Activated CD4-positive, alpha-beta T cell treated with anti-CD3 and anti-CD28 coated beads for 36 hours (primary cell): ENCODE measurements around the gene DTX3. TPM values are rescaled to one million over a fixed set of nuclear protein-coding genes. Genes with fewer than 3 reads are reported as not detected.
"Not testable (repeated sequence)": the region's sequence is repeated elsewhere in the genome, so short reads cannot be mapped to it uniquely, and the experiment has no call there.

Source experiments
- ATAC-seq: fragments of 200-7000 bp; cut with Tn5 transposase; one replicate; pipeline ENCODE4 v1.10.0; 2021; ENCODE audit warnings: mild to moderate bottlenecking, moderate library complexity
- CTCF ChIA-PET: fragments of 350-600 bp; sonication (Branson Sonifier 250); formaldehyde crosslinking; loops from one replicate; lab custom pipeline; 2021; ENCODE audit warnings: antibody characterized with exemption; lab: Charles Lee
- POLR2A ChIA-PET: fragments of 350-600 bp; sonication (Branson Sonifier 250); formaldehyde crosslinking; loops from one replicate; lab custom pipeline; 2021; ENCODE audit warnings: antibody characterized with exemption, inconsistent platforms; lab: Charles Lee
- DNase-seq: peaks from one replicate; pipeline ENCODE4 v3.0.0-alpha.2; 2020
- H3K27ac Mint-ChIP-seq: one replicate; pipeline ENCODE4 v1.8.0; 2021; ENCODE audit warnings: mixed read lengths
- H3K27me3 Mint-ChIP-seq: one replicate; pipeline ENCODE4 v1.8.0; 2021; ENCODE audit warnings: mixed read lengths
- H3K36me3 Mint-ChIP-seq: one replicate; pipeline ENCODE4 v1.8.0; 2021; ENCODE audit warnings: low read depth, mixed read lengths
- H3K4me1 Mint-ChIP-seq: one replicate; pipeline ENCODE4 v1.8.0; 2021; ENCODE audit warnings: mixed read lengths
- H3K4me3 Mint-ChIP-seq: one replicate; pipeline ENCODE4 v1.8.0; 2021; ENCODE audit warnings: mild to moderate bottlenecking, moderate library complexity, mixed read lengths
- H3K9me3 Mint-ChIP-seq: one replicate; pipeline ENCODE4 v1.8.0; 2021; ENCODE audit warnings: low read depth, mixed read lengths
- intact Hi-C, 2 experiments: fragments of 100-400 bp; cut with DNase I in 1 of 2; cut with micrococcal nuclease in 1 of 2; formaldehyde crosslinking; loops; one replicate each; pipeline versions ENCODE4 v1.14.2 to v1.15.1; 2022 to 2024; cut with DNase I, micrococcal nuclease
- total RNA-seq, 2 experiments: library from RNA; stranded (reverse); gene quantifications; one replicate each; pipeline ENCODE4 v1.2.3, GENCODE V29; 2021

The DTX3 gene
- total RNA-seq, 2 experiments from 2014 or later, result 16.7 to 17.0 TPM

GRCh38 chr12:57632958-57633840, 28.6 kb downstream of the DTX3 start, which contains the start of gene B4GALNT1:
Gene B4GALNT1, minus strand, starts transcription at chr12:57633201. Its CDS starts 1,069 bp downstream, at chr12:57632132.
- ChIA-PET POLR2A (no interaction called here), CTCF (interaction anchor here (0.6 to 2.0 kb wide), 15 partner anchors 10 to 132 kb away, joined by 3 to 9 read pairs (median 4); partner anchors contain the start of genes DCTN2, OS9 and PIP4K2C)
- ATAC-seq (peak; percentile 86), DNase-seq (peak; percentile 81)
- intact Hi-C loops, result loop anchor here (1.0 to 5.0 kb wide), 5 partner anchors 50 to 416 kb away; partner anchors contain the start of genes NXPH4 (in 1 of the 2) and OS9 (in 1 of the 2)
- peak within 1 kb of the TSS; percentile 54 for H3K4me3 Mint-ChIP-seq
- H3K4me1 Mint-ChIP-seq, result peaks cover 6% of the 10 kb centered on the region
- H3K27me3 Mint-ChIP-seq, result peaks cover 46% of the 10 kb centered on the region
- H3K27ac Mint-ChIP-seq, result no peak within 1 kb of the TSS
- no peaks in the 10 kb centered on the region for H3K36me3 Mint-ChIP-seq
- no peaks in the 10 kb centered on the region for H3K9me3 Mint-ChIP-seq

- intact Hi-C loops, H3K36me3 Mint-ChIP-seq, H3K9me3 Mint-ChIP-seq, H3K4me3 Mint-ChIP-seq, POLR2A ChIA-PET, ATAC-seq, H3K27ac Mint-ChIP-seq, DNase-seq, H3K4me1 Mint-ChIP-seq: not testable (repeated sequence)
- peaks cover 20% of the 10 kb centered on the region for H3K27me3 Mint-ChIP-seq
- CTCF ChIA-PET, result interaction anchor here (0.9 to 2.3 kb wide), 4 partner anchors 16 to 61 kb away, joined by 3 to 12 read pairs (median 7); no protein-coding TSS in a partner anchor
Observed at GRCh38 chr12:57636731-57637130, 32.1 kb downstream of the DTX3 start.

- POLR2A ChIA-PET, result no interaction called here
- ATAC-seq (no peak), DNase-seq (no peak)
- CTCF ChIA-PET, result interaction anchor here (1.0 to 2.3 kb wide), 5 partner anchors 9 to 55 kb away, joined by 3 to 12 read pairs (median 7); no protein-coding TSS in a partner anchor
- H3K9me3 Mint-ChIP-seq, result no peaks in the 10 kb centered on the region
- H3K27me3 Mint-ChIP-seq, result peaks cover 22% of the 10 kb centered on the region
- H3K27ac Mint-ChIP-seq, result no peak overlapping the region
- no peak overlapping the region for H3K4me3 Mint-ChIP-seq
- H3K4me1 Mint-ChIP-seq, result peaks cover 6% of the 10 kb centered on the region
- intact Hi-C loops, result no loop called here
- H3K36me3 Mint-ChIP-seq, result no peaks in the 10 kb centered on the region
Observed at GRCh38 chr12:57637364-57637763, 32.7 kb downstream of the DTX3 start.

- H3K4me3 Mint-ChIP-seq, result no peak overlapping the region
- CTCF ChIA-PET, result interaction anchor here (0.6 to 2.3 kb wide), 9 partner anchors 9 to 104 kb away, joined by 3 to 12 read pairs (median 4); no protein-coding TSS in a partner anchor
- intact Hi-C loops, result no loop called here
- DNase-seq, result no peak
- POLR2A ChIA-PET, result no interaction called here
- no peak overlapping the region for H3K27ac Mint-ChIP-seq
- H3K9me3 Mint-ChIP-seq, result no peaks in the 10 kb centered on the region
- H3K4me1 Mint-ChIP-seq, result peaks cover 5% of the 10 kb centered on the region
- H3K36me3 Mint-ChIP-seq, result no peaks in the 10 kb centered on the region
- no peak for ATAC-seq
- peaks cover 22% of the 10 kb centered on the region for H3K27me3 Mint-ChIP-seq
Observed at GRCh38 chr12:57638096-57638495, 33.5 kb downstream of the DTX3 start.

DNA sequence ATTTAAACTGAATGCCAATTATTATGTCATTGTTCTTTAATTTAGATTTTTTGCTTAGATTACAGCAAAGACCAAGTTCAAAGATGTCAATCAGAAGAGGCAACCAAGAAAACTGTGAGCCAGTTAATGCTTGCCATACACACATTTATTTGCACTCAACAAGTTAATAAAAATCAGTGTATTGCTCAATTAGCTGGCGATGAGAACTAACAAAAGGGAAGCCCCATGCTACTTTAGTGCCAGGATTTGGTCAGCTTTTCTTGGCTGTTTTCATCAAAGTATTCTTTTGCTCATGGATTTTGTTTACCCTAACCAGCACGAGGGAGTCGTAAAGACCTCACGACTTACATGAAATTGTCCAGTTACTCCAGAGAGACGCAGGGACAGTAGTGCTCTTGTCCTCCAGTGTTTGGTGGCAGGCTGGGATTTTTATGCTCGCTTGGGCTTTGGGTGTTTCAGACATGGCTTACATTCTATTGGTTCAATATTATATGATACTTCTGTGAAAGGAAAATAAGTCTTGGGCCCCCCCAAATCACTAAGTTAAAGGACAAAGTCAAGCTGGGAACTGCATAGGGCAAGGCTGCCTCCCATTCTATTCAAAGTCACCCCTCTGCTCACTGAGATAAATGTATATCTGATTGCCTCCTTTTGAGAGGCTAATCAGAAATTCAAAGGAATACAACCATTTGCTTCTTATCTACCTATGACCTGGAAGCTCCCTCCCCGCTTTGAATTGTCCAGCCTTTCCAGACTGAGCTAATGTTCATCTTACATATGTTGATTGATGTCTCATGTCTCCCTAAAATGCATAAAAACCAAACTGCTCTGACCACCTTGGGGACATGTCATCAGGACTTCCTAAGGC, 35.8 kb downstream of the DTX3 start:
- ATAC-seq (no peak), DNase-seq (no peak)
- ChIA-PET CTCF (interaction anchor here (0.7 to 1.5 kb wide), 4 partner anchors 11 to 57 kb away, joined by 3 to 7 read pairs (median 4); no protein-coding TSS in a partner anchor), POLR2A (no interaction called here)
- Mint-ChIP-seq H3K9me3 (peaks cover 1% of the 10 kb centered on the region), H3K4me1 (no peaks in the 10 kb centered on the region), H3K36me3 (no peaks in the 10 kb centered on the region), H3K27ac (no peak overlapping the region), H3K27me3 (peaks cover 13% of the 10 kb centered on the region), H3K4me3 (no peak overlapping the region)
- intact Hi-C loops, result no loop called here

DNA sequence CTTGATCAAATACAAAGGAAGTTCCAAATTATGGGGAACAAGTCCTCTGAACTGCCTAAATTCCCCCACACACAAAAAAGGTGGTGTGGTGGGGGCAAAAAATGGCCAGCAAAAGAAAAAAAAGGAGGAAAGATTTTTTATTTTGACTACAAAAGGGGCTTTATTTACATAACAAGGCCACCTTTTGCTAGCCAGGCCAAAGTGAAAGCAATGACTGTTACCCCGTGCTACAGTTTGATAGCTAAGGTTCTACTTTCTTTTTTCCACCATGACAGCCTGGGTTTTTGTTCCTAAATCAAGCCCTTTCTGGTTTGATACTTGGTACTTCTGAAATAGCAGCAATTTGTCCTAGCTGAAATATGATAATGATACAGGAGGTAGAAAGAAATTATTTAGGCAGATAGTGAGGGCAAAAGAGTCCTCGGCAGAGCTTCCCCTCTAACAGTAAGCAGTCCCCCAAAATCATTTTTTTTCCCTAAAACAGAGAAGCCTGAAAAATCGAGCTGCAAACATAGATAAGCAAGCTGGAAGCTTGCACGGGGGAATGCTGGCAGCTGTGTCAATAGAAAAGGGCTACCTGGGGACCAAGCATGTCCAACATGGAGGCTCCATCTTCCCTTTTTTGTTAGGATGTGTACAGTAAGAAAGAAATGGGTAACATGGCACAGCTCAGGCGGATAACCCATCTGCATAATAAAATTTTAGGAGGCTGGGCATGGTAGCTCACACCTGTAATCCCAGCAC, 37.2 kb downstream of the DTX3 start:
- Mint-ChIP-seq H3K4me3 (no peak overlapping the region), H3K4me1 (no peaks in the 10 kb centered on the region), H3K9me3 (peaks cover 3% of the 10 kb centered on the region), H3K36me3 (peaks cover 2% of the 10 kb centered on the region), H3K27ac (no peak overlapping the region), H3K27me3 (peaks cover 11% of the 10 kb centered on the region)
- intact Hi-C loops, result no loop called here
- DNase-seq (no peak), ATAC-seq (no peak)
- ChIA-PET CTCF (interaction anchor here (0.6 to 1.8 kb wide), 10 partner anchors 11 to 739 kb away, joined by 3 to 9 read pairs (median 4); partner anchors contain the start of gene GLI1), POLR2A (no interaction called here)

DNA sequence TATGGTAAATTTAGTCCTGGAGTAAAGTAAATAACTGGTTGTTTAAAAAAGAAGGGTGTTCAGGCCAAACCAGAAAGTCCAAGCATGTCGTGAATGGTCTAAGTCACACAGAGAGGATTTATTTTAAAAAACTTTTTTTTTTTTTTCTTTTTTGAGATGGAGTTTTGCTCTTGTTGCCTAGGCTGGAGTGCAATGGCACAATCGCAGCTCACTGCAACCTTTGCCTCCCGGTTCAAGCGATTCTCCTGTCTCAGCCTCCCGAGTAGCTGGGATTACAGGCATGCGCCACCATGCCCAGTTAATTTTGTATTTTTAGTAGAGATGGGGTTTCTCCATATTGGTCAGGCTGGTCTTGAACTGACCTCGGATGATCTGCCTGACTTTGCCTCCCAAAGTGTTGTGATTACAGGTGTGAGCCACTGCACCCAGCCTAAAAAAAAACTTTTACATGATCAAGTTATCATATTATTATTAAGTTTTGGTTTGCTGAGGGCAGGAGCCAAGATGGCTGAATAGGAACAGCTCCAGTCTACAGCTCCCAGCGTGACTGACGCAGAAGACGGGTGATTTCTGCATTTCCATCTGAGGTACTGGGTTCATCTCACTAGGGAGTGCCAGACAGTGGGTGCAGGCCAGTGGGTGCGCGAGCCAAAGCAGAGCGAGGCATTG, 41.5 kb downstream of the DTX3 start:
- H3K27ac Mint-ChIP-seq, H3K36me3 Mint-ChIP-seq, H3K27me3 Mint-ChIP-seq, DNase-seq, H3K4me3 Mint-ChIP-seq, H3K9me3 Mint-ChIP-seq, intact Hi-C loops, ATAC-seq, H3K4me1 Mint-ChIP-seq: not testable (repeated sequence)
- ChIA-PET POLR2A (interaction anchor here (0.6 kb wide), 1 partner anchor 22 kb away, joined by 3 read pairs; no protein-coding TSS in a partner anchor), CTCF (interaction anchor here (1.4 kb wide), 1 partner anchor 11 kb away, joined by 4 read pairs; no protein-coding TSS in a partner anchor)

GRCh38 chr12:57646659-57647049, 42.0 kb downstream of the DTX3 start:
- CTCF ChIA-PET, intact Hi-C loops, ATAC-seq: not testable (repeated sequence)

GRCh38 chr12:57654042-57654441, 49.4 kb downstream of the DTX3 start:
- no peak for DNase-seq
- ChIA-PET CTCF (interaction anchor here (0.7 to 1.4 kb wide), 3 partner anchors 8 to 29 kb away, joined by 3 read pairs; no protein-coding TSS in a partner anchor), POLR2A (no interaction called here)
- Mint-ChIP-seq H3K4me3 (no peak overlapping the region), H3K4me1 (no peaks in the 10 kb centered on the region), H3K9me3 (peaks cover 8% of the 10 kb centered on the region), H3K36me3 (no peaks in the 10 kb centered on the region), H3K27ac (no peak overlapping the region), H3K27me3 (peaks cover 3% of the 10 kb centered on the region)
- intact Hi-C loops, result no loop called here
- ATAC-seq, result no peak

More at GRCh38 chr12:57646659-57647049, 42.0 kb downstream of the DTX3 start:
- H3K27ac Mint-ChIP-seq, H3K36me3 Mint-ChIP-seq, POLR2A ChIA-PET, H3K4me3 Mint-ChIP-seq, H3K9me3 Mint-ChIP-seq, DNase-seq, H3K27me3 Mint-ChIP-seq, H3K4me1 Mint-ChIP-seq: not testable (repeated sequence)
